ENCODE data around the gene DIP2A. TPM values are rescaled to one million over a fixed set of nuclear protein-coding genes. Genes with fewer than 3 reads are reported as not detected.
"Not testable (repeated sequence)": the region's sequence is repeated elsewhere in the genome, so short reads cannot be mapped to it uniquely, and the experiment has no call there.

The DIP2A gene
- total RNA-seq, 2 experiments from 2014 or later, result 61.2 to 66.1 TPM

GRCh38 chr21:46572850-46573249 lies 114.2 kb downstream of the DIP2A start:
- Mint-ChIP-seq H3K4me3 (no peak overlapping the region), H3K36me3 (ENCODE audit: low read depth) (peaks cover 69% of the 10 kb centered on the region), H3K27me3 (no peaks in the 10 kb centered on the region), H3K27ac (peak overlapping the region; percentile 25), H3K4me1 (ENCODE audit: low read depth) (peaks cover 46% of the 10 kb centered on the region), H3K9me3 (peaks cover 15% of the 10 kb centered on the region)
- ChIA-PET CTCF (no interaction called here), POLR2A (interaction anchor here (1.3 to 3.9 kb wide), 2 partner anchors 13 to 64 kb away, joined by 5 to 15 read pairs; partner anchors contain the start of gene PRMT2)
- Histone ChIP-seq H3K9me3 (ENCODE audit: control insufficient read depth in 1 of 2, insufficient read depth in 1 of 2, low read length in 2 of 2) (peaks cover 0 to 9% of the 10 kb centered on the region in 2 experiments), H3K4me3 (ENCODE audit: low read length) (no peak overlapping the region), H3K36me3 (ENCODE audit: insufficient read depth, low read length) (peaks cover 29% of the 10 kb centered on the region), H3K27me3 (ENCODE audit: control insufficient read depth in 1 of 2, insufficient read depth in 2 of 2, low read length in 2 of 2) (no peaks in the 10 kb centered on the region), H3K4me1 (ENCODE audit: insufficient read depth, low read length) (no peaks in the 10 kb centered on the region), H3K27ac (ENCODE audit: low read depth in 1 of 2, low read length in 2 of 2) (no peak overlapping the region)
- intact Hi-C loops (cut with DNase I, micrococcal nuclease), result no loop called here
- no peak for ATAC-seq (ENCODE audit: poor library complexity)
- no peak for TF ChIP-seq CTCF (IDR thresholded peaks at IDR 0.05)
- no peak for DNase-seq

- H3K27me3 ChIP-seq (ENCODE audit: control insufficient read depth in 1 of 2, insufficient read depth in 2 of 2, low read length in 2 of 2); DNase-seq; H3K36me3 ChIP-seq (ENCODE audit: insufficient read depth, low read length); H3K4me3 Mint-ChIP-seq; H3K4me1 ChIP-seq (ENCODE audit: insufficient read depth, low read length); intact Hi-C loops (cut with DNase I, micrococcal nuclease); H3K4me3 ChIP-seq (ENCODE audit: low read length); H3K27ac Mint-ChIP-seq; H3K27ac ChIP-seq (ENCODE audit: low read depth in 1 of 2, low read length in 2 of 2); H3K27me3 Mint-ChIP-seq; POLR2A ChIA-PET; ATAC-seq (ENCODE audit: poor library complexity); CTCF ChIA-PET: not testable (repeated sequence)
- peaks cover 62% of the 10 kb centered on the region for H3K36me3 Mint-ChIP-seq (ENCODE audit: low read depth)
- peaks cover 32% of the 10 kb centered on the region for H3K4me1 Mint-ChIP-seq (ENCODE audit: low read depth)
- peaks cover 6 to 22% of the 10 kb centered on the region in 2 experiments for H3K9me3 ChIP-seq (ENCODE audit: control insufficient read depth in 1 of 2, insufficient read depth in 1 of 2, low read length in 2 of 2)
- H3K9me3 Mint-ChIP-seq, result peaks cover 27% of the 10 kb centered on the region
Measured at GRCh38 chr21:46577786-46578185, 119.1 kb downstream of the DIP2A start.

- POLR2A ChIA-PET, result interaction anchor here (1.1 kb wide), 1 partner anchor 12 kb away, joined by 3 read pairs; no protein-coding TSS in a partner anchor
- Mint-ChIP-seq H3K4me1 (ENCODE audit: low read depth) (peaks cover 32% of the 10 kb centered on the region), H3K9me3 (peaks cover 24% of the 10 kb centered on the region), H3K36me3 (ENCODE audit: low read depth) (peaks cover 65% of the 10 kb centered on the region)
- H3K27ac ChIP-seq (ENCODE audit: low read depth in 1 of 2, low read length in 2 of 2); CTCF ChIA-PET; H3K36me3 ChIP-seq (ENCODE audit: insufficient read depth, low read length); H3K27me3 Mint-ChIP-seq; DNase-seq; H3K27ac Mint-ChIP-seq; intact Hi-C loops (cut with DNase I, micrococcal nuclease); H3K4me3 ChIP-seq (ENCODE audit: low read length); ATAC-seq (ENCODE audit: poor library complexity); H3K27me3 ChIP-seq (ENCODE audit: control insufficient read depth in 1 of 2, insufficient read depth in 2 of 2, low read length in 2 of 2); H3K4me1 ChIP-seq (ENCODE audit: insufficient read depth, low read length); H3K4me3 Mint-ChIP-seq: not testable (repeated sequence)
- H3K9me3 ChIP-seq (ENCODE audit: control insufficient read depth in 1 of 2, insufficient read depth in 1 of 2, low read length in 2 of 2), result peaks cover 6 to 15% of the 10 kb centered on the region in 2 experiments
Measured at GRCh38 chr21:46579394-46579793, 120.7 kb downstream of the DIP2A start.

- H3K9me3 ChIP-seq (ENCODE audit: control insufficient read depth in 1 of 2, insufficient read depth in 1 of 2, low read length in 2 of 2), result peaks cover 9 to 15% of the 10 kb centered on the region in 2 experiments
- ATAC-seq (ENCODE audit: poor library complexity) (no peak), DNase-seq (no peak)
- intact Hi-C loops (cut with DNase I, micrococcal nuclease), result no loop called here
- H3K36me3 Mint-ChIP-seq (ENCODE audit: low read depth), result peaks cover 67% of the 10 kb centered on the region
- H3K27ac ChIP-seq (ENCODE audit: low read depth in 1 of 2, low read length in 2 of 2), result no peak overlapping the region
- TF ChIP-seq CTCF (IDR thresholded peaks at IDR 0.05), result no peak
- H3K27me3 ChIP-seq (ENCODE audit: control insufficient read depth in 1 of 2, insufficient read depth in 2 of 2, low read length in 2 of 2), result no peaks in the 10 kb centered on the region
- H3K4me1 ChIP-seq (ENCODE audit: insufficient read depth, low read length), result peaks cover 8% of the 10 kb centered on the region
- H3K27ac Mint-ChIP-seq, result no peak overlapping the region
- no peaks in the 10 kb centered on the region for H3K27me3 Mint-ChIP-seq
- H3K9me3 Mint-ChIP-seq, result peaks cover 32% of the 10 kb centered on the region
- H3K4me1 Mint-ChIP-seq (ENCODE audit: low read depth), result peaks cover 27% of the 10 kb centered on the region
- H3K36me3 ChIP-seq (ENCODE audit: insufficient read depth, low read length), result no peaks in the 10 kb centered on the region
- H3K4me3 ChIP-seq (ENCODE audit: low read length), result no peak overlapping the region
- ChIA-PET CTCF (no interaction called here), POLR2A (interaction anchor here (1.2 kb wide), 1 partner anchor 55 kb away, joined by 3 read pairs; no protein-coding TSS in a partner anchor)
- no peak overlapping the region for H3K4me3 Mint-ChIP-seq
Measured at GRCh38 chr21:46581780-46582307, 123.2 kb downstream of the DIP2A start.
